GM12878 (cell line): ENCODE results near the gene YPEL4. TPM values are rescaled to one million over a fixed set of nuclear protein-coding genes. Genes with fewer than 3 reads are reported as not detected.

Experiments used
- ATAC-seq: fragments of 200-7000 bp; cut with Tn5 transposase; 3 replicates; pipeline ENCODE4 v1.9.1; 2020; ENCODE audit warnings: mild to moderate bottlenecking, moderate library complexity
- BruUV-seq: library from RNA; stranded (reverse); fragments of 400-500 nt; replicated peaks from 2 replicates; lab custom pipeline; 2021; lab: Mats Ljungman, UMichigan
- CTCF ChIA-PET: fragments of 300-600 bp; sonication (Branson Sonifier 250); formaldehyde crosslinking; extraction: SDS; loops from one replicate; lab custom pipeline; 2021; ENCODE audit warnings: inconsistent platforms; lab: Yijun Ruan, JAX
- POLR2A ChIA-PET: fragments of 350-600 bp; formaldehyde crosslinking; extraction: SDS; loops from one replicate; lab custom pipeline; 2021; ENCODE audit warnings: inconsistent platforms; lab: Charles Lee
- RAD21 ChIA-PET: fragments of 300-600 bp; sonication (Branson Sonifier 250); formaldehyde crosslinking; loops from one replicate; lab custom pipeline; 2023; ENCODE audit warnings: antibody characterized with exemption; ENCODE audit not compliant: unreplicated experiment; lab: Charles Lee
- SMC1A ChIA-PET: fragments of 300-600 bp; sonication (Branson Sonifier 250); formaldehyde crosslinking; loops from one replicate; lab custom pipeline; 2023; ENCODE audit not compliant: unreplicated experiment, uncharacterized antibody; lab: Charles Lee
- DNase-seq: peaks from one replicate; pipeline ENCODE4 v3.0.0-alpha.2; 2011; ENCODE audit warnings: low read depth, low spot score
- FAIRE-seq: peaks from 3 replicates; lab custom pipeline; 2011; peaks lifted over from hg19 to GRCh38; lab: Jason Lieb, UNC
- H2AFZ ChIP-seq: 2 replicates; pipeline ENCODE4 v1.6.0; 2011; ENCODE audit warnings: low read depth, low read length, control low read depth; ENCODE audit not compliant: control insufficient read depth
- H3K27ac ChIP-seq: 2 replicates; pipeline ENCODE4 v1.5.1; 2011; ENCODE audit warnings: control low read depth; ENCODE audit not compliant: control insufficient read depth, insufficient read depth
- H3K27me3 ChIP-seq, 2 experiments: replicated peaks in 1 of 2; 2 replicates each; pipeline versions ENCODE4 v1.6.0 to v1.6.1; 2011; ENCODE audit warnings: low read length in 1 of 2; ENCODE audit not compliant: control insufficient read depth in 2 of 2, insufficient read depth in 2 of 2
- H3K36me3 ChIP-seq, 2 experiments: 2 replicates each; pipeline ENCODE4 v1.5.1; 2011; ENCODE audit warnings: low read length in 1 of 2; ENCODE audit not compliant: control insufficient read depth in 2 of 2, insufficient read depth in 2 of 2
- H3K4me1 ChIP-seq: 2 replicates; pipeline ENCODE4 v1.6.1; 2011; ENCODE audit warnings: mild to moderate bottlenecking, low read length, moderate library complexity, mixed read lengths; ENCODE audit not compliant: control insufficient read depth, insufficient read depth
- H3K4me2 ChIP-seq: 2 replicates; pipeline ENCODE4 v1.6.0; 2011; ENCODE audit warnings: control low read depth; ENCODE audit not compliant: control insufficient read depth, insufficient read depth
- H3K4me3 ChIP-seq: fragments of 200-600 bp; sonication (generic); 2 replicates; pipeline ENCODE4 v1.5.1; 2016
- H3K79me2 ChIP-seq: 2 replicates; pipeline ENCODE4 v1.6.0; 2011; ENCODE audit warnings: low read length; ENCODE audit not compliant: control insufficient read depth, insufficient read depth
- H3K9ac ChIP-seq: 2 replicates; pipeline ENCODE4 v1.8.0; 2011; ENCODE audit warnings: low read length, control low read depth, mixed read lengths; ENCODE audit not compliant: control insufficient read depth, insufficient read depth
- H3K9me3 ChIP-seq: replicated peaks from 3 replicates; pipeline ENCODE4 v1.5.1; 2011; ENCODE audit warnings: mild to moderate bottlenecking, low read length; ENCODE audit not compliant: control insufficient read depth, insufficient read depth
- H4K20me1 ChIP-seq: 2 replicates; pipeline ENCODE4 v1.6.0; 2011; ENCODE audit not compliant: control insufficient read depth, insufficient read depth
- CBFB ChIP-seq: IDR thresholded peaks from 2 replicates; pipeline ENCODE4 v1.6.1; 2016; ENCODE audit warnings: antibody characterized with exemption, low read depth
- CUX1 ChIP-seq: IDR thresholded peaks from 2 replicates; pipeline ENCODE4 v1.6.1; 2012; ENCODE audit warnings: improper control_type of control experiment, low read depth, low read length; ENCODE audit not compliant: insufficient replicate concordance
- DPF2 ChIP-seq: fragments of 450-650 bp; IDR thresholded peaks from 2 replicates; pipeline ENCODE4 v1.6.1; 2017; ENCODE audit warnings: mild to moderate bottlenecking
- KAT2A ChIP-seq: conservative IDR thresholded peaks from 2 replicates; pipeline ENCODE4 v1.6.1; 2011; ENCODE audit warnings: low read depth, low read length; ENCODE audit not compliant: control insufficient read depth
- POU2F2 ChIP-seq: IDR thresholded peaks from 3 replicates; pipeline ENCODE4 v1.6.1; 2011; ENCODE audit warnings: low read depth, mild to moderate bottlenecking, low read length, borderline replicate concordance
- RAD21 ChIP-seq: IDR thresholded peaks from 2 replicates; pipeline ENCODE4 v1.6.1; 2011; ENCODE audit warnings: mild to moderate bottlenecking, low read depth, low read length, moderate library complexity; ENCODE audit not compliant: insufficient read depth
- RELA ChIP-seq: fragments of 450-650 bp; IDR thresholded peaks from 2 replicates; pipeline ENCODE4 v1.8.0; 2014; ENCODE audit warnings: borderline replicate concordance; ENCODE audit not compliant: partially characterized antibody
- TAF1 ChIP-seq: IDR thresholded peaks from 2 replicates; pipeline ENCODE4 v1.6.1; 2011; ENCODE audit warnings: mild to moderate bottlenecking, low read depth, low read length, borderline replicate concordance
- TBL1XR1 ChIP-seq: IDR thresholded peaks from 2 replicates; pipeline ENCODE4 v1.6.1; 2012; ENCODE audit warnings: low read depth, low read length, improper control_type of control experiment
- WGBS: methylation state at CpG from one replicate; pipeline ENCODE4 v1.1.6; 2016; ENCODE audit warnings: low lambda C conversion rate; ENCODE audit not compliant: insufficient replicate concordance, insufficient coverage; ENCODE audit errors: missing lambda C conversion rate; 5-methylcytosine and 5-hydroxymethylcytosine counted together
- in situ Hi-C: fragments of 300-500 bp; cut with MboI; formaldehyde crosslinking; loops from 9 replicates; pipeline ENCODE4 v1.14.3; 2018; ENCODE audit warnings: mixed read lengths
- intact Hi-C: fragments of 100-400 bp; cut with micrococcal nuclease; formaldehyde crosslinking; loops from one replicate; pipeline ENCODE4 v1.14.2; 2022; ENCODE audit not compliant: unreplicated experiment
- polyA plus RNA-seq, 11 experiments: library from polyadenylated mRNA; depleted of rRNA in 4 of 11; unstranded in 6 of 11; stranded (reverse) in 5 of 11; fragments of >200 nt; fragmentation: Nextera tagmentation in 4 of 11; fragmentation: Illumina TruSeq in 1 of 11; extraction: Ambion mirVana in 4 of 11; extraction: Trizol in 1 of 11; gene quantifications; 1 replicate in 1 of 11; 2 replicates in 10 of 11; pipeline versions ENCODE4 v1.2.1 to v1.2.3, GENCODE V29; 2011 to 2016; ENCODE audit warnings: inconsistent platforms in 2 of 11, missing spikeins in 2 of 11, low read depth in 1 of 11
- total RNA-seq, 4 experiments: library from RNA; depleted of rRNA in 3 of 4; stranded (reverse); fragments of >200 nt in 3 of 4; fragmentation: Illumina TruSeq in 1 of 4; extraction: Trizol in 1 of 4; gene quantifications; 2 replicates each; pipeline versions ENCODE4 v1.2.1 to v1.2.3, GENCODE V29; 2013 to 2021

YPEL4 gene
- total and polyA plus RNA-seq, 10 of the 15 experiments (the other 5 are each of a cell fraction or from before 2014, with no cell fraction given), result 0.07 to 0.50 (median 0.13) TPM; not detected in 5

- Histone ChIP-seq H3K4me1 (peaks cover 9% of the 10 kb centered on the region; the same call in 1 of the 2 replicates), H4K20me1 (no peaks in the 10 kb centered on the region), H3K4me2 (peak overlapping the region; percentile 84), H3K36me3 (no peaks in the 10 kb centered on the region), H3K4me3 (peak overlapping the region; percentile 82; the same call in 1 of the 2 replicates), H3K79me2 (no peaks in the 10 kb centered on the region), H2AFZ (peak overlapping the region; percentile 69), H3K9ac (no peak overlapping the region), H3K27me3 (no peaks in the 10 kb centered on the region; a peak in 1 of 4 replicates), H3K9me3 (no peaks in the 10 kb centered on the region), H3K27ac (no peak overlapping the region)
- no peak; the same call in 2 of the 3 replicates for ATAC-seq
- intact Hi-C loops, result no loop called here
- CTCF ChIA-PET, result interaction anchor here (0.6 to 13.9 kb wide), 12 partner anchors 8 to 295 kb away, joined by 3 to 319 read pairs (median 26); partner anchors contain the start of genes RTN4RL2, TIMM10 and UBE2L6
- in situ Hi-C loops, result loop anchor here (5.0 kb wide), 3 partner anchors 72 to 292 kb away; partner anchors contain the start of gene UBE2L6
- RAD21 ChIA-PET, result interaction anchor here (2.1 to 5.2 kb wide), 5 partner anchors 71 to 294 kb away, joined by 6 to 83 read pairs (median 17); partner anchors contain the start of gene UBE2L6
- TF ChIP-seq KAT2A, result no peak
- no peak for TF ChIP-seq RAD21
- TF ChIP-seq DPF2, result no peak
- TF ChIP-seq TAF1, result no peak
- TF ChIP-seq TBL1XR1, result no peak
- no peak for TF ChIP-seq CUX1
- TF ChIP-seq RELA, result no peak
- TF ChIP-seq POU2F2, result no peak
- TF ChIP-seq CBFB, result no peak
- FAIRE-seq, result no peak
- POLR2A ChIA-PET, result interaction anchor here (0.6 to 2.1 kb wide), 2 partner anchors 9 to 34 kb away, joined by 3 to 10 read pairs; no protein-coding TSS in a partner anchor
- BruUV-seq, result no TSS peak
- DNase-seq, result no peak
- SMC1A ChIA-PET, result interaction anchor here (0.6 to 5.8 kb wide), 7 partner anchors 38 to 294 kb away, joined by 3 to 45 read pairs (median 11); partner anchors contain the start of gene UBE2L6
- WGBS, result 32% methylated on average over 15 of the region's 15 CpGs
Observed at GRCh38 chr11:57639321-57640067, 10.2 kb downstream of the YPEL4 start.
